Measurements from ENCODE around the gene CLEC2L. TPM values are rescaled to one million over a fixed set of nuclear protein-coding genes. Genes with fewer than 3 reads are reported as not detected.

Gene CLEC2L
- total and polyA plus RNA-seq, 2 experiments from 2014 or later = 0.26 to 0.27 TPM

DNA sequence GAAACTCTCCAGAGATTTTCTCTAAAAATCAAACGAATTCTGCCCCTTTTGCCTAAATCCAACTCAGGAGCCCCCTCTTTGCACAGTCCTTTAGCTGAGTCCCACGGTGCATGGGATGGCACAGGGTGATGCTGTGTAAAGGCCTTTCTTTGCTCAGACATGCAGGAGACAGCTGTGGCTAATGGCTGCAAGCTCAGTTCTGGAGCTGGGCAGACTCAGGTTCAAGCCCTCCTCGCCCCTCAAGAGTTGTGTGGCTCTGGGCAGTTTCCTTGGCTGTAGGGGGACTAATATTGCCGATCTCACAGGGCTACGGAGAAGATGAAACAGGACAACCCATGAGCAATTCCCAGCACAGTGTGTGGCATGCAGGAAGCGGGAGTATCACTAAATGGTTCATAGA, 42.6 kb downstream of the CLEC2L start:
- no peak for DNase-seq (ENCODE audit: low read depth in 1 of 2, low spot score in 1 of 2)
- H3K4me3 ChIP-seq = no peak overlapping the region
- no peaks in the 10 kb centered on the region for H3K27me3 ChIP-seq
- TF ChIP-seq, protein P1, sequence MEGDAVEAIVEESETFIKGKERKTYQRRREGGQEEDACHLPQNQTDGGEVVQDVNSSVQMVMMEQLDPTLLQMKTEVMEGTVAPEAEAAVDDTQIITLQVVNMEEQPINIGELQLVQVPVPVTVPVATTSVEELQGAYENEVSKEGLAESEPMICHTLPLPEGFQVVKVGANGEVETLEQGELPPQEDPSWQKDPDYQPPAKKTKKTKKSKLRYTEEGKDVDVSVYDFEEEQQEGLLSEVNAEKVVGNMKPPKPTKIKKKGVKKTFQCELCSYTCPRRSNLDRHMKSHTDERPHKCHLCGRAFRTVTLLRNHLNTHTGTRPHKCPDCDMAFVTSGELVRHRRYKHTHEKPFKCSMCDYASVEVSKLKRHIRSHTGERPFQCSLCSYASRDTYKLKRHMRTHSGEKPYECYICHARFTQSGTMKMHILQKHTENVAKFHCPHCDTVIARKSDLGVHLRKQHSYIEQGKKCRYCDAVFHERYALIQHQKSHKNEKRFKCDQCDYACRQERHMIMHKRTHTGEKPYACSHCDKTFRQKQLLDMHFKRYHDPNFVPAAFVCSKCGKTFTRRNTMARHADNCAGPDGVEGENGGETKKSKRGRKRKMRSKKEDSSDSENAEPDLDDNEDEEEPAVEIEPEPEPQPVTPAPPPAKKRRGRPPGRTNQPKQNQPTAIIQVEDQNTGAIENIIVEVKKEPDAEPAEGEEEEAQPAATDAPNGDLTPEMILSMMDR (IDR thresholded peaks at IDR 0.05; ENCODE audit: low read depth, low read length) = no peak
- H3K9me3 ChIP-seq (ENCODE audit: low read depth) = no peaks in the 10 kb centered on the region
- H3K27ac ChIP-seq = no peak overlapping the region
- no peaks in the 10 kb centered on the region for H3K36me3 ChIP-seq
- peaks cover 10% of the 10 kb centered on the region for H3K4me1 ChIP-seq (ENCODE audit: low read depth)

DNA sequence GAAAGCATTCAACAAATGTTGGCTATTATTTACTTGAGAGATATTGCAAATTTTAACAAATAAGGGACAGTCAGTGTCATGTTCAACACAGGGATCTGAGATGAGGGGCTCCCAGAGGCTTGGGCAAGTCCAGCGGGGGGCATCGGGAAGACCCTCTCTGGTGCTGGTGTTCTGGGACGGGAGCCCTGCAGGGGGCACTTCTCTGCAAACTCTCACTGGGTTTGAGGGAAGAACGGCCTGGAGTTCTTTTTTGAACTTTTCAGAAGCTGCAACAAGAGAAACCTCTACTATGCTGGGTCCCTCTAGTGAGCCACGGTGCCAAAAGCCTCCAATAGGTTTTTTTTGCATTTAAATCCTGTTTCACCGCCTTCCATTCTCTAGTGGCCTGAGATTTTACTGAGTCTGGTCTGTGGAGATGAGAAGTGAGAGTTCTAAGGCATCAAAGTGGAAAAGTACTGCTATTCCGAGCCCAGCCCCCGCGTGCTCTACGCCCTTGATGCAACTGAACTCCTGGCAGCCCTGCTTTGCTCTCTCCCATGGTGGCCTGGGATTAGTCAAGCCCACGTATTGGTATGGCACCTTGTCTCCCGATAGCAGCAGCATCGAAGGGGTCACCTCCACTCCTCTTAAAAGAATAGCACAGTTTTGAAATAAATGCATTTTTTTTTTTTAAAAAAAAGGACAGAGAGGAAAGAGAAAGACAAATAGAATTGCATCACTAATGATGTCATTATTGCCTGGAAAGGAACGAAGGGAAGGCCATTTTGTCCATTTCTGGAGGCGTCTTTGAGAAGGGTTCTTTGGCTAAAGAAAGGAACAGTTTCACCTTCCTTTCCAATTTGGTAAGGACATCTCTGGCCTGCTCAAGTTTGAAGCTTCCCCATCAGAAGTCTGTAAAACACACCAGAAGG, 43.5 kb downstream of the CLEC2L start:
- Histone ChIP-seq H3K27me3 (no peaks in the 10 kb centered on the region), H3K4me3 (no peak overlapping the region), H3K9me3 (ENCODE audit: low read depth) (no peaks in the 10 kb centered on the region), H3K36me3 (peaks cover 3% of the 10 kb centered on the region), H3K27ac (peak overlapping the region; percentile 25), H3K4me1 (ENCODE audit: low read depth) (peaks cover 10% of the 10 kb centered on the region)
- peak in 1 of 2 donors; percentile 30 for DNase-seq (ENCODE audit: low read depth in 1 of 2, low spot score in 1 of 2)
- TF ChIP-seq, protein P1 (IDR thresholded peaks at IDR 0.05; ENCODE audit: low read depth, low read length) = no peak

DNA sequence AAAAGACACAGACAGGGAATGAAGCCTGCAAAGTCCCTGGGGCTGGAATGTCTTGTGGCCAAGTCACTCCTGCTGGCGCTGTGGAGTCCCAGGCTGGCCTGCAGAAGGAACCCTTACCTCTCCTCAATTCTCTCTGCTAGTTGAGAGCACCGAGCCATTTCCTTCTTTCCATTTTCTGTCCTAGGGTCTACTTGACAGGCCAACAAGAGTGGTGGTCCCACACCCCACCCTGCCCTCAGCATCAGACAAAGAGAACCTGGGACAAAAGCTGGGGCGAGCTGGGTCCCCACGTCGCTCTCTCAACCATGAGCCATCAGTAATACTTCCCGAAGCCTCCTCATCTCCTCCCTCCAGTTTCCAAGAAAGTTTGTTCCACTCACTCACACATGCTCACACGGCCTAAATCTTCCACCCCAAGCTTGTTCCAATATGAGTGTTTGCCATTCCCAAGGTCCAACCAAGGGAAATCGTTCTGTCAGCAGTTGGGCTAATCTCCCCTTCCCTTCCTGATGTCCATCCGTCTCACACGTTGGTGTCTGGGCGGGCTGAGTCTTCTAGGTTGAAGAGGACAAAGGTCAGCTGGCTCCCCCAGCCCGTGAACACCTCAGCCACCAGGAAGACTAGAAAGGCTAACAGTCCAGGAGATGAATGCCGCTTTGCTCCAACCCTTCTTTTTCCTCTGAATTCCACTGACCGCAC, 44.3 kb downstream of the CLEC2L start:
- TF ChIP-seq, protein P1 (IDR thresholded peaks at IDR 0.05; ENCODE audit: low read depth, low read length) = no peak
- H3K4me1 ChIP-seq (ENCODE audit: low read depth) = peaks cover 10% of the 10 kb centered on the region
- peaks cover 3% of the 10 kb centered on the region for H3K36me3 ChIP-seq
- no peaks in the 10 kb centered on the region for H3K27me3 ChIP-seq
- no peaks in the 10 kb centered on the region for H3K9me3 ChIP-seq (ENCODE audit: low read depth)
- H3K27ac ChIP-seq = no peak overlapping the region
- DNase-seq (ENCODE audit: low read depth in 1 of 2, low spot score in 1 of 2) = no peak
- no peak overlapping the region for H3K4me3 ChIP-seq

DNA sequence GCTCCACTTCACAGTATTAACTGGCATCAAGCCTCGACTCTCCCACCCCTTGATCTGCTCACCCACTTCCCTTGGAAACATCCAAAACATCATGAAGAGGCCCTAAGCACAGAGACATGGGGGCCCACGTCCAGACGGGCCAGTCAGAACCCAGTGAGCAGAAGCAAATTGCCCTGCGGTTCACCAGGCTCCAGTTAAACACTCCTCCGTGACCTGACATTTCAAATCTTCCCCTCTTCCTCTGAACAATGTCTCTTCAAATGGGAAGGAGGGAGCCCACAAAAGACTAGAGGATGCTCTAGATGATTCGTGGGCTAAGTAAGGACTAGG, 44.8 kb downstream of the CLEC2L start:
- H3K36me3 ChIP-seq = peaks cover 7% of the 10 kb centered on the region
- DNase-seq (ENCODE audit: low read depth in 1 of 2, low spot score in 1 of 2) = no peak
- H3K9me3 ChIP-seq (ENCODE audit: low read depth) = no peaks in the 10 kb centered on the region
- H3K27ac ChIP-seq = no peak overlapping the region
- H3K4me3 ChIP-seq = no peak overlapping the region
- H3K27me3 ChIP-seq = no peaks in the 10 kb centered on the region
- TF ChIP-seq, protein P1 (IDR thresholded peaks at IDR 0.05; ENCODE audit: low read depth, low read length) = no peak
- peaks cover 10% of the 10 kb centered on the region for H3K4me1 ChIP-seq (ENCODE audit: low read depth)

DNA sequence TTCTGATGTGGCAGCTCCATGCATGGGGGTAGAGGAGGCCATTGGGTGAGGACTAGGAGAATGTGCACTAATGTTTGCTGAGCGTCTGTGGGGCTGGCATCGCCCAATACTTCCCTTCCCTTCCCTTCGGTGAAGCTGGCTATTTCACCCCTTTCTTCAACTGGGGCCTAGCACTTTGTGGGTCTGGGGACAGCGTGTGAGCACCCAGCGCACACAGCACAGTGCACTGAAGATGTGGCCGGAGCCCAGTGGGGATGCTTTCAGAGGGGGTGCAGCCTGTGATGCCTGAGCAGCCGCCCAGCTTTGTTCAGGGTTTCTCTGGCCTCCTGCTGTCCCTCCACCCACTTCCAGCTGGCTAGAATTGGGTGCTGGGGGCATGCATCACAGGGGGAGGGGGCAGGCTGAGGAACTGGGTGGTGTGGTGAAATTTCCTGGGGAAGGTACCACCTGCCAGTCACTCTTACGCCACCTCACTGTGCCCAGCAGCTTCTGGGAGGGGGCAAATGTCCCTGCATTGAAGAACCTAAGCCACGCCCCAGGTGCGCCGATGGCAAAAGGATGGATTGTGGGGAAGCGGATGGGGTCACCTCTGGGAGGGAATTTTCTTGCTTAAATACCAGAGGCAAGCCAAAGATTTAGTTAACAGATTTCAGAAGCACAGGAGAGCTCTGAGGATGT, 45.5 kb downstream of the CLEC2L start:
- Histone ChIP-seq H3K4me3 (no peak overlapping the region), H3K27ac (no peak overlapping the region), H3K9me3 (ENCODE audit: low read depth) (no peaks in the 10 kb centered on the region), H3K4me1 (ENCODE audit: low read depth) (peaks cover 10% of the 10 kb centered on the region), H3K27me3 (no peaks in the 10 kb centered on the region), H3K36me3 (peaks cover 7% of the 10 kb centered on the region)
- TF ChIP-seq, protein P1 (IDR thresholded peaks at IDR 0.05; ENCODE audit: low read depth, low read length) = no peak
- DNase-seq (ENCODE audit: low read depth in 1 of 2, low spot score in 1 of 2) = no peak
